Loucy (cell line): Measurements from ENCODE around the gene RPS5.

Experiments used
- H2AFZ ChIP-seq: fragments of 200-600 bp; sonication (generic); 2 replicates; pipeline ENCODE4 v1.6.0; 2016; ENCODE audit warnings: antibody characterized with exemption, mild to moderate bottlenecking, low read length, moderate library complexity
- H3F3A ChIP-seq: fragments of 200-600 bp; 2 replicates; pipeline ENCODE4 v1.6.0; 2016; ENCODE audit warnings: antibody characterized with exemption, low read depth, mild to moderate bottlenecking
- H3K27me3 ChIP-seq: fragments of 200-600 bp; sonication (generic); 2 replicates; pipeline ENCODE4 v1.6.1; 2014; ENCODE audit warnings: low read length, mild to moderate bottlenecking; ENCODE audit not compliant: insufficient read depth, poor library complexity, severe bottlenecking
- H3K36me3 ChIP-seq: fragments of 200-600 bp; sonication (generic); 2 replicates; pipeline ENCODE4 v1.6.1; 2016; ENCODE audit warnings: low read length; ENCODE audit not compliant: insufficient read depth
- H3K4me1 ChIP-seq: fragments of 200-600 bp; sonication (generic); 2 replicates; pipeline ENCODE4 v1.5.1; 2014; ENCODE audit warnings: low read length, mild to moderate bottlenecking; ENCODE audit not compliant: insufficient read depth, poor library complexity, severe bottlenecking
- H3K4me2 ChIP-seq: fragments of 200-600 bp; sonication (generic); 2 replicates; pipeline ENCODE4 v1.6.0; 2014; ENCODE audit warnings: antibody characterized with exemption, low read length, low read depth, mild to moderate bottlenecking; ENCODE audit not compliant: poor library complexity, severe bottlenecking
- H3K4me3 ChIP-seq: fragments of 200-600 bp; sonication (generic); 2 replicates; pipeline ENCODE4 v1.5.1; 2014; ENCODE audit warnings: low read length, mild to moderate bottlenecking, mixed read lengths; ENCODE audit not compliant: poor library complexity, severe bottlenecking
- H3K79me2 ChIP-seq: fragments of 200-600 bp; sonication (generic); 2 replicates; pipeline ENCODE4 v1.6.1; 2014; ENCODE audit warnings: low read length; ENCODE audit not compliant: insufficient read depth
- H3K9ac ChIP-seq: fragments of 200-600 bp; sonication (generic); 2 replicates; pipeline ENCODE4 v1.6.0; 2014; ENCODE audit warnings: mild to moderate bottlenecking, low read depth, low read length, moderate library complexity; ENCODE audit not compliant: poor library complexity, severe bottlenecking
- H3K9me2 ChIP-seq: fragments of 200-600 bp; sonication (generic); replicated peaks from 2 replicates; pipeline ENCODE4 v1.6.1; 2016; ENCODE audit warnings: low read depth, low read length, mixed read lengths
- H3K9me3 ChIP-seq: fragments of 200-600 bp; sonication (generic); 2 replicates; pipeline ENCODE4 v1.6.1; 2014; ENCODE audit warnings: mild to moderate bottlenecking, antibody characterized with exemption, low read length, low read depth; ENCODE audit not compliant: insufficient read depth
- H4K20me1 ChIP-seq: fragments of 200-600 bp; sonication (generic); 2 replicates; pipeline ENCODE4 v1.6.0; 2014; ENCODE audit warnings: antibody characterized with exemption, low read length, mild to moderate bottlenecking; ENCODE audit not compliant: insufficient read depth, poor library complexity, severe bottlenecking
- CTCF ChIP-seq: fragments of 200-600 bp; sonication (generic); conservative IDR thresholded peaks from 2 replicates; pipeline ENCODE4 v1.5.1; 2014; ENCODE audit warnings: mild to moderate bottlenecking, antibody characterized with exemption, low read length
- EZH2phosphoT487 ChIP-seq: fragments of 200-600 bp; IDR thresholded peaks from 2 replicates; pipeline ENCODE4 v1.6.1; 2018; ENCODE audit warnings: antibody characterized with exemption, mild to moderate bottlenecking, moderate library complexity, borderline replicate concordance

The RPS5 gene

GRCh38 chr19:58380037-58380661 lies 6.9 kb upstream of the RPS5 start:
- Histone ChIP-seq H3K27me3 (no peaks in the 10 kb centered on the region), H3K9ac (peak overlapping the region; percentile 83), H3K36me3 (no peaks in the 10 kb centered on the region), H3K4me3 (peak overlapping the region; percentile 77), H3K9me3 (no peaks in the 10 kb centered on the region), H4K20me1 (no peaks in the 10 kb centered on the region), H3K79me2 (peaks cover 6% of the 10 kb centered on the region; the same call in 1 of the 2 replicates), H3K9me2 (no peaks in the 10 kb centered on the region), H3F3A (no peaks in the 10 kb centered on the region), H2AFZ (peak overlapping the region; percentile 92), H3K4me2 (peak overlapping the region; percentile 81), H3K4me1 (peaks cover 11% of the 10 kb centered on the region)
- no peak for TF ChIP-seq CTCF
- no peak for TF ChIP-seq EZH2phosphoT487

GRCh38 chr19:58380662-58381459 lies 6.2 kb upstream of the RPS5 start, which contains the start of gene ZNF837:
Gene ZNF837 (minus strand): TSS chr19:58381030. CDS start chr19:58369332, 11,698 bp downstream.
- Histone ChIP-seq H3K9me2 (no peaks in the 10 kb centered on the region), H3K9me3 (no peaks in the 10 kb centered on the region), H3K4me1 (peaks cover 18% of the 10 kb centered on the region), H3K36me3 (no peaks in the 10 kb centered on the region), H2AFZ (peak within 1 kb of the TSS; percentile 92), H3K9ac (peak within 1 kb of the TSS; percentile 83), H3K27me3 (no peaks in the 10 kb centered on the region), H4K20me1 (no peaks in the 10 kb centered on the region), H3F3A (no peaks in the 10 kb centered on the region), H3K4me3 (peak within 1 kb of the TSS; percentile 77), H3K4me2 (peak within 1 kb of the TSS; percentile 84), H3K79me2 (peaks cover 13% of the 10 kb centered on the region; the same call in 1 of the 2 replicates)
- no peak for TF ChIP-seq CTCF

- no peak for TF ChIP-seq EZH2phosphoT487
- Histone ChIP-seq H3K4me2 (peak overlapping the region; percentile 84), H3K9me2 (no peaks in the 10 kb centered on the region), H3K4me1 (peaks cover 23% of the 10 kb centered on the region), H3F3A (no peaks in the 10 kb centered on the region), H2AFZ (no peak overlapping the region; the same call in 1 of the 2 replicates), H3K36me3 (no peaks in the 10 kb centered on the region), H3K79me2 (peaks cover 17% of the 10 kb centered on the region; the same call in 1 of the 2 replicates), H3K9ac (peak overlapping the region; percentile 59), H4K20me1 (no peaks in the 10 kb centered on the region), H3K4me3 (peak overlapping the region; percentile 77), H3K27me3 (no peaks in the 10 kb centered on the region), H3K9me3 (no peaks in the 10 kb centered on the region)
Measured at GRCh38 chr19:58381460-58382212, 5.4 kb upstream of the RPS5 start.
